Ishikawa (cell line): Measurements from ENCODE around the gene DNAH9.

ENCODE experiments used
- MAX ChIP-seq: IDR thresholded peaks from 2 replicates; pipeline ENCODE4 v1.6.1; 2012
- REST ChIP-seq: IDR thresholded peaks from 2 replicates; pipeline ENCODE4 v1.6.1; 2012; ENCODE audit warnings: low read depth, mild to moderate bottlenecking

- TF ChIP-seq MAX = no peak
- TF ChIP-seq REST = no peak
Observed at GRCh38 chr17:11707586-11707985, 109.3 kb downstream of the DNAH9 start.
